HG03045 (cell line): ENCODE results near the gene ELMO1.

Experiments
- ATAC-seq: cut with Tn5 transposase; IDR thresholded peaks from one replicate; pipeline ENCODE4 v1.9.1; 2021; ENCODE audit warnings: mild to moderate bottlenecking, moderate library complexity; ENCODE audit not compliant: unreplicated experiment

The ELMO1 gene

DNA sequence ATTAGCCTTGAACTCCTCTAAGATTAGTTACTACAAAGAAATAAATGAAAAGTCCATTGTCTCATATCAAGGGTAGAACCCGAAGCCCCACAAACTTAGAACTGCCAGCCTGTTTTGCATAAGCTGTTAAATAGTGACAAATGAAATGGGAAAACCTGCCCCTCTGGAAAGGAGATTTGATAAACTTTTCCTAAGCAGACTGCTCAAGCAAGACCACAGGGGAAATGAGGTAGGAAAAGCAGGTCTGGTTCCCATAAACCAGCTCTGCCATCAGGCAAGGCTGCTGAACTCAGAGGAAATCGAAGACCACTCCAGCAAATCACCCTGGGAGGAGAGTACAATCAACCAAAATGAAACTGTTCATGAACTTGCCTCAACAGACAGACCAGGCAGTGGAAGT, 542.8 kb downstream of the ELMO1 start:
- no peak for ATAC-seq

DNA sequence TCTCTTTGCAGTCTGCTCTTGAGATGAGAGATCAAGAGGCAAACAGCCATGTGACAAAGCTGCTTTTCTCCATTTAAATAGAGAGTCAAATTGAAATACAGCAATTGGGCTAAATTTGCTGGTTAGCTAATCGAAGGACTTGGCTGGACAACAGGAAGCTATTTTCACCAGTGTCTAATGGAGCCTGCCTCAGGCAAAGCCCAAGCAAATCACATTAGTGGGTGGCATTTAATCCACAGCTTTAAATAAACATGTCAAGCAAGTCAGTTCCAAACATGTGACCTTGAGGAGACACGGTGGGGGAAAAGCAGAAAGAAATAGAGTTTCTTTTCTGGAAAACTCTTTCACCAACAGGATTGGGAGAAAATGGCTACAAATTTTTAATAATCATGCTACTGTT, 543.9 kb downstream of the ELMO1 start:
- no peak for ATAC-seq

DNA sequence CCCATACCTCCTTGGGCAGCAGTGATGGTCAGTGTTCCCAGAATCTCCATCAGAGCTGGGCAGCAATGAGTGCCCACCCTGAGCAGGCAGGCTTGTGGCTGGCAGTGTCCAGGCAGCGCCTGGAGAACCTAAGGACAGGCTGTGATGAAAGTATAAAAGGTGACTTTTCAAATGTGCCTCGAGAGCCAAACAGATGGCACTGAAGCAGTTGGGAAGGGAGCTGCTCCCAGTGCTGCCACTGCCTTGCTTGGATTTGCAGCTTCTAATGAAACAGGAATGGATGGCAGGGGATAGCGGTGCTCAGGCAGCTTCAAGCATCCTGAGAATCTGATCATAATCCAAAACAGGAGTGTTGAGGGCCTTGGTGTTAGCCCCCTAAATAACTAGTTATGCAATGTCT, 544.6 kb downstream of the ELMO1 start:
- ATAC-seq = no peak

DNA sequence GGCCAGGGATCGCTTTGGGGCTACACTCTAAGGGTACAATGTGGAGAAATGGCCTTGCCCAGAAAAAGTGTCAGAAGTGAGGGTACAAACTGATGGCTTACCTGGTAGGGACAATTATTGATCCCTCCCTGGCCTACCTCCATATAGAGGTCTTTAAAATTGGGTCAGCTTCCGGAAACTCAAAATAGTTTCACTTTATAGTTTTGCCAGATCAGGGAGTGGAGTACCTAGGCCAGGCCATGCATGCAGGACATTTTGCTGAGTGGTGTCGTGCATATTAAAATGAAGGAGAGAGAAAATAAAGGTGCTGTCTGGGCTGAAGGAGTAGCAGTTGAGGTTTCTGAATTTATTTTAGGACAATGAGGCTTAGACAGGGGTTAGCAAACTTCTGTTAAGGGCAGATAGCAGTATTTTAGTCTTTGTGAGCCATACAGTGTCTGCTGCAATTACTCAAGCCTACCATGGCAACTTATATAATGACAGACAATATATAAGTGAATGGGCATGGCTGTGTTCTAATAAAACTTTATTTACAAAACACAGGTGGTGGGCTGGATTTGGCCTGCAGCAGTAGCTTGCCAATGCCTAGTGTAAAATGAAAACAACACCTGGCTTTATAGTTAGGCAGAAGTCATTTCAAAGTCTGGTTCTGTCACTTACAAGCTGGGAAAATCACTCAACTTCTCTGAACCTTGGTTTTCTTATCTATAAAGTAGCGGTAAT, 547.5 kb downstream of the ELMO1 start:
- no peak for ATAC-seq

DNA sequence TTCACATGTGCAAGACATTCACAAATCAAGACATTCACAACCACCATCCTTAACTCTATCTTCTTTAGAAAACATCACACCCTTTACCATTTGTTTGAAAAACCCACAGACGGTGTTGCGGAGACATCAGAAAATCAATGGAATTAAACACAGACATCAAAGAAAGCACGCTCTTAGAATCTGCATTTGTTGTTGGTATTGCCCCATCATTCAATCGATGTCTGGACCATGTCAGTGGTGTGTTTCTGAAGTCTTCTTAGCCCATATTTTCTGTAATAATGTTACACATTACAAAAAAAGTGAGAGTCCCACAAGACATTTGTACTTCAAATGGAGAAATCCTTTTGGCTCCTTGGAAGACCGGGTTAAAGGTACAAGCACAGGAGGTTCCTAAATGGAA, 550.5 kb downstream of the ELMO1 start:
- ATAC-seq = no peak

DNA sequence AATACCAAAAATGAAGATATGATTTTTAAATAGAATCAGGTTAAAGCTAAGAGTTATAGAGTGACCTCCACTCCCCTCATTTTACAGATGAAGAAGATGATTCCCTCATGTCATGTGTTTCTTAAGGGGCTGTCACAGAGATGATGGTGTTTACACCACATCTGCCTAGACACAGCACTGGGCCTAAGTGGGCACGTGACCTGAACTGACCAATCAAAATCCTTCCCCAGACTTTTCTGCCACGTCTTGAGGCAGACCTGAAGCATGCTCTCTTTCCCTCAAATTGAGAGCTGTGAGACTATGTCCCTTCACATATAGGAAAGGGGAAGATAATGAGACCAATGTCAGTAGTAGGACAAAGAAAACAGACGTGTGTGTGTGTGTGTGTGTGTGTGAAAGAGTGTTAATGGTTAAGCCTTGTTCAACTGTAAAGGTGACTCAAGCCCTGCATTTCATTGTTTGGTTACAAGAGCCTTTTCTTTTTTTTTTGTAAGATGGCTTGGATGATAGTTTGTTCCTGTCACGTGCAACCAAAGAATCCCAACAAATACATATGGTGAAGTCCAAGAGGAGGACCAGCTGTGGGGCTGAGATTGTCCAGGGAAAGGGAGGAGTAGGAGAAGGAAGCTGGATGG, 551.6 kb downstream of the ELMO1 start:
- no peak for ATAC-seq

DNA sequence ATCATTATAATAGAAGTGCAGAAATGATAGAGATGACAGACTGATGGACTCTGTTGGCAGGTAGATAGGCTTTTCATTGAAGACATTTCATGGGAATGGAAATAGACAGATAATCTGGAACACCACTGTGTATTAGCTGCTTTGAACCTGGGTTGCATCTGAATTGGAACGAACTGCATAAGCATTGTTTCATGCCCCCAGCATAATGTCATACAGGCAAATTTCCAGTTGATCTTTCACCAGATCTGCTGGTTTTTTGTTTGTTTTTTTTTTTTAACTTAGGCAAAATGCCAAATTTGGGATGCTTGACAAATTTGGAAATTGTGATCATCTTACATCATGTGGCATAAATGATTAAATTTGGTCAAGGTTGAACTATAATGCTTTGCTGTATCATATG, 552.2 kb downstream of the ELMO1 start:
- ATAC-seq = no peak

DNA sequence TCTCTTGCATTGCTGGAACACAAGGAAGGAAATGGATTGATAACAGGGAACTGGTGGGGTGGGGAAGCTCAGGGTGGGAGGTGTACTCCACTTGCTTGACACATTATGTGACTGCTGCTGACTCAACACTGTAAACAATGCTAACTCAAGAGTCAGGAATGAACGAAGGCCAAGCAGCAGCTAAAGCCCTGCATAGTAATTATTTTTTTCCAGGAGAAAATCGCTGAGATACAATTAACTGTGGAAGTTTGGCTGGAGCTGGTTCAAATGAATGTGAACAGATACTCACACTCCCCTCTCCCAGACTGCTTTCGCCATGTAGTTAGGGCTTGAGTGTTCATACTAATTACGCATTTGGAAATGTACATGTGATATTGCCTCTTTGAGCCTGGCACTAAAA, 553.5 kb downstream of the ELMO1 start:
- ATAC-seq = no peak

DNA sequence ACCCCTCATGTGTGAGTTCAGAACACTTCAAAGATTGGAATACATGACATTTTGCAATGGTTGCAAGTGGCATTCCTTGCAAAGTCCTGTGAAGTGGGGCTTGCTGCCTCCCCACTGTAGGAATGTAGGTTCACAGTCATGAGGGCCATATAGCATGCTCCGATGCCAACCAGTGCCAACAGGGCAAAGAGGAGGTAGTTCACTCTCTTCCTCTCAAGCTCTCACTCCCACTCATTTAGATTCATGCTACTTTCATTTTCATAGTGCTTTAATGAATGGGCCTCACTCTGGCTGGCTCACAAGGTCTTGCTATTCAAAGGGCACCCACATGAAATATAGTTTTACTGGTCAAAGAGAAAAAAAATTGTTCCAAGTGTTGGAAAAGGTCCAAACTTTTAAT, 554.5 kb downstream of the ELMO1 start:
- no peak for ATAC-seq

DNA sequence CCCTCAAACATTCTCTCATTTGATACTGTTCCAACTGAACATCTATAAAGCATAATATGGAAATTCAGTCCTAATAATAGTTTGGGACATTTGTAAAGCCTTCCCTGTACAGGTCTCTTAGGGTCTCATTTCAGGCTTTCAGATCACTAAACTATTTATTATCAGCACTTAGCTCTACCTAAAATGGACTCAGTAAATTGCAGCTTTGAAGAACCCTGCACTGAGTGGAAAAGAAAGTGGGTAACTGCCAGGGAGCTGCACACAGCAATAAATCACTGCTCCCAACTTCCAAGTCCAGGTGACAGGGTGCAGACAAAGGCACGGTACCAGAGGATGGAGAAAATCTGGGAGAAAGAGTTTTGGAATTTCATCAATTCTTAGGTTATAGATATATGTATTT, 559.5 kb downstream of the ELMO1 start:
- no peak for ATAC-seq

DNA sequence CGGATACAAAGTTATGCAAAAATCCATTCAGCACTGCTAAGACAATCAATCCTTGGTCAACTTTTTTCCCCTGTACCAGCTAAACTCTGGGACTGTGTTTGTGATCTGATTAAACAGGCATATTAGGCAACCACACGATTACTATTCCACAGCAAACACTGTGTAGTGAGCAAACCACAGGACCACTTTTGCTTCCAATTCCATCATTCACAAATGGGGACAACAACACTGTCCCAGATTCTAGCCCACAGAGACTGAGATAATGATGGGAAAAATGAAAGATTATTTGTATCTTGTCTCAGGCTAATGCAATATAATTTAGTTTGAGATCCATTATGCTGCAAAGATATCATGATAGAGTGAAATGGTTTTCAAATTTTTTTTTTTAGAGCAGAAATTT, 560.7 kb downstream of the ELMO1 start:
- no peak for ATAC-seq

DNA sequence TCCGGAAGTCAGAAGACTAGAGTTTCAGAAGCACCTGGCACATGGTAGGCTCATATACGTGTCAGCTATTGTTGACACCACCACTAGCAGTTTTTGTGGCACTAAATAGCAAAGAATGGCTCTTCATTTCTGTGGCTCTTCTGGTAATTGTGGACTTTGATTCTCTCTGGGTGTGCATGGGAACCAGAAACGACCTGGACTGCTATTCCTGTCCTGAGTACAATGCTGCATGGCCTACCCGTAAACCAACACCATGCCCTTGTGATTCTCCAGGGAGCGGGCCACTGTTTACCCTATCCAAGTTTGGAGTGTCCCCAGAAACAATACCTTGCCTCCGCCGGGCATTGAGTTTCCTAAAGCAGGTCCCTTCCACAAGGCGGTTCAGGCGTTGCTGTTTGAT, 561.4 kb downstream of the ELMO1 start:
- ATAC-seq = no peak

DNA sequence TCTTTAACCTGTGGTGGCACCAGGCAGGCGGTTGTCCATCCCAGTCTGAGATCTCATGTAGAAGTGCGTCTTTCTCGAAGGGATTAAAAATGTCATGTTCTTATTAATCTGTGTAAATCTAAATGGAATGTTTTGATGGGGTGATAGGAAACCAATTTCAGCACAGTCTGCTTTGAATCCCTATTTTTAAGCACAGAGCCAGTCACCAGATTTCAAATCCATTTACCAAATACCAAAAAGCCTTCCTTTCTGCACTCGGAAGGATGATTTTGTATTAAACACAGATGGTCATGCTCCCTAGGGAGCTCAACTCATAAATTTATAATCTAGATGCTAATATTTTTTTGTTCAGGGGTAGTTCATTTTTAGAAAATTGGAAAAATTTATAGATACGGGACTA, 563.8 kb downstream of the ELMO1 start:
- ATAC-seq = no peak

DNA sequence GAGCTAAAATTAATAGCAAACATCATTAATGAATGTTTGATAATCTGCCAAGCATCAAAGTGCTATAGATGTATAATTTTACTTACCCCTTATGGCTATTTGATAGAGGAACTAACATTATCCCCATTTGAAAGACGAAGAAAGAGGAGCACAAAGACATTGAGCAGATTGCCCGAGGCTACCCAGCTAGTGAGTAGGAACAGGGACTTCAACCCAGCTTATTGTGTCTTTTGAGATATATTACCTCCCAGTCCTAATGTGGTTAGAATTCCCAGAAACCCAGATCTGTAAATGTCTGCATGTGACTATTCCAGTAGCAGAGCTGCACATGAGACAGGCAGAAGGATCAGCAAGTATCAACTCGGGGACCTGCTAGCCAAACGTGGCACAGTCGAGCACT, 564.3 kb downstream of the ELMO1 start:
- ATAC-seq = no peak

DNA sequence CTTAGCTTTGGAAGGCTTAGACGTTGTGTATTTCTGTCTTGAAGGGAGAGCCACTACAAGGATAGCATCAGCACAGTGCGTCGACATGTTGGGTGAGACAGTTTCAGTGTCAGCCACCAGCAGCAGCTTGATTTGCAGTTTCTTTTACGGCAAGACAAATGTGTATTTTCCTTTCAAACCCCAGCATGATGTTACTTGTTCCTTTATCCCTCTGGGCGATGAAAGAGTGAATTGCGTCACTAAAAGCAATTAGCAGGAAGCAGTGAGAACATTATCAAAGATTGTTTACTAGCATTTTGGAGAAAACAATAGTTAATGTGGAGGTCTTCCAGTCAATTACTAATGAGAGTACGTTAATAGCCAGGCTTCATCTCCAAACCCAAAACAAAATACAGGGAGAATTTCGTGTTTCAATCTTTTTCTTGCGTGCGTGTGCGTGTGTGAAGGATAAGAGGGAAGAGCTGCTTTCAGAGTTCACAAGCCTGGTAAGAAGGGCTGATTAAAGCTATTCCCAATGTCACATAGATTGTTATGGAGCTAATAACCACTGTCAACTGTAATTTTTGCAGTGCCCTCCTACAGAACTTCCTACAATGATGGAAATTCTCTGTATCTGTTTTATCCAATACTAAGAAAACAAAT, 567.3 kb downstream of the ELMO1 start:
- no peak for ATAC-seq

DNA sequence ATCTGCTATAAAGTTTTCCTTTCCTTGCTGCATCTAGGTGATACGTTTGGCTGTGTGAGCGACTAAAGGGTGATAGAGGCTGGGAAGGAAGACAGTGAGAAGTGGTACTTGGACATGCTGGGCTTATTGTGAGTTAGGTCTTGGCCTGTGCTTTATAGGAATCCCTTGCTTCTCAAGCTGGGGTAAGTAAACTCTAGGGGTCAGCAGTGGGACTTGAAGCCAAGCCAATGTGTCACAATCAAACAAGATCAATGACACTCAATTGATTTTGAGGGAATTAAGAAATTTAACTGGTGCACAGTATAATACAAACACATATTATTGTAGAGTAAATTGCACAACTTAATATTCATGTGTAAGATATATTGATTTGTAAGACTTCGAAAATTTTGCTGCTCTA, 568.6 kb downstream of the ELMO1 start:
- ATAC-seq = no peak

DNA sequence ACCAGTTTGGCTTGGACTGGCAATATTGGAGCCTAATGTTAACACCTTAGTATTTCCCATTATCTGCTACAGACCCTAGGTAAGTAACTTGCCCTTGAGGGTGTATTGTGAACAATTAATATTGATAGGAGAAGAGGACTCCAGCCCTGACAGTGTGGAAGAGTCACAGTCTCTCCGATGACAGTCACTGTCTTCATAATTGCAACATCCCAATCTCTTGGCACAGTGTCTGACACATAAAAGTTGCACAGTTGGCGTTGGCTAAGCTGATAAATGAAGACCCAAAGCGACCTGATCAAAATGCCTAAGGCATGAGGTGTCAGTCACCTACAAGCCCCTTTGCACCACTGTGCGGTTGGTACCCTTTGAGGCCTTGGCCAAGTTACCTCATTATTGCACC, 569.6 kb downstream of the ELMO1 start:
- no peak for ATAC-seq

DNA sequence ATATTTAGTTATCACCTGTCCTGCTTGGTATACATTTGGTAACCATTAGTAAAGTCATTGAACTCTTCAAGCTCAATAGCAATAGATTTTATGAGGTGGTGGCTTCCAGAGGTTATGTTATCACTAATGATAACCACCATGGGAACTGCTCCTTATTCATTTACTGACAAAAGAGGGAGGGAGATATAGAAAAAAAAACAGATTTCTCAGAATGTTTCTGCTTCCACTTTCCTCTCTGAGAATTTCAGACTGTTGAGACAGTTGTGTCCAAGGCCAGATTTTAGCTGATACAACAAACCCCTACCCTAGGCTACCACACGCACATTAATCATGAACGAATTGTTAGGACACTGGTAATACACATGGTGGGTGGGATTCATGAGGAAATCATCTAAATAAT, 570.4 kb downstream of the ELMO1 start:
- no peak for ATAC-seq

DNA sequence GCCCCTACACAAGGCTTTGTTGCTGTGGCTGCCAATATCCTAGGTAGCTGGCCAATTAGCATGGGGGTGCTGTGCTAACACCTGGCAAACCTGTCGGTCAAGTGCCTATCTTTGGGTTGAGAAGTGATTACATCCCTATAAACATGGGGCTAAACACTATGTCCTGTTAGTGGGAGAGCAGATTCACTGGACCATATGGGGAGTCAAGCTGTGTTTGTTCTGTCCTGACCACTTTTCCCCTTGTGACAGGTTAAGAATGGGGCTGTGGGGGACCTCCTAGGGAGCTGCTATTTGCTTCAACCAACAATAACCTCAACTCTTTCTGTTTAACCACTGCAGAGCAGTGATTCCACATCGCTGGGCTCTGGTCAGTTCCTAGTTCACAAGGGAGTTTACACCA, 572.9 kb downstream of the ELMO1 start:
- no peak for ATAC-seq

DNA sequence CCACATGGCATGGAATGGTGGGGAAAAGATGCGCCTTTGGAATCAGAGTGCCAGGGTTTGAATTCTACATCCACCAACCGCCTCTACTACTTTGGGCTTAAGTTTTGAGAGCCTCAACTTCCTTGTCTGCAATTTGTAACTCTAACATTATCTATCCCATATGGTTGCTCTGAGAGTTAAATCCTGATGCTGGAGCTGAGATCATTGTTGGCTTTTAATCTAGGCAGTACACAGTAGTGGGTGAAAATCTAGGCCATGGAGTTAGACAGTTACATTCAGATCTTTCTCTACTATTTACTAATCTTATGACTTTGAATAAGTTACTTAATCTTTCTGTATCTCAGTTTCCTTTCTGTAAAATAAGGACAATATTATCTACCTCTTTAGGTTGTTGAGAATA, 574.6 kb downstream of the ELMO1 start:
- ATAC-seq = no peak

DNA sequence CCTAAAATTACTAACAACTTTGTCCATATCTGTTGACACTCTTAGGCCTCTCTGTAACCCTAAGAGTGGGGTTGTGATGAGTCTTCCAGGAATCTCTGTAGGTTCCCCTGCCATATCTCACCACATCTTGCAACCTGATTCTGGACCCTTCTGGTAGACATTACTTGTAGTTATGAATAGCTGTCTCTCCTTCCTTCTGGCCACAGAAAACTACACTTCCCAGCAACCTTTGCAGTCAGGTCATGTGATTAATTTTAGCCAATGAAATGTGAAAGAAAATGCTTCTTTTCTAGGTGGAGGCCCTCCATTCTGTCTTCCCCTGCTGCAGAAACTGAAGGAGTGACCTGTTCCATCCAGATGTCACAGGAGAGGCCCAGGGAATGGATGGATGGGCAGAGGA, 576.8 kb downstream of the ELMO1 start:
- ATAC-seq = no peak

DNA sequence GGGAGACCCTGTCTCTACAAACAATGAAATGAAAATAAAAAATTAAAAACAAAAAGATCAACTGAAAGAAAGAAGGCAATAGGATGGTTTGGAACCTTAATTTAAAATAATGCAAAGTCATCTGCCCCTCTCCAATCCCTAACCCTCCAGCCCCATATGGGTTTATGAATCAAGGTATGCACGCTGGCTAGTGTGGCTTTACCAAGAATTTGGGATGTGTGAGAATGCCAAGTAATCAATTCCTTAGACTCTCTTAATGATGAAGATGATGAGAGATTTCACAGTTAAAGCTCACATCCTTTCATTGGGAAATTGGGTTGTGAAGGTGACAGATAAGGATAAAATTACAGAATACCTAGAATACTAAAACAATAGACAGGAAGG, 577.3 kb downstream of the ELMO1 start:
- ATAC-seq = no peak
